GM21381 (cell line): ENCODE data around the gene IMPA2.
"Not testable (repeated sequence)": the region's sequence is repeated elsewhere in the genome, so short reads cannot be mapped to it uniquely, and the experiment has no call there.

Source experiments
- ATAC-seq: cut with Tn5 transposase; IDR thresholded peaks from one replicate; pipeline ENCODE4 v1.9.1; 2021; ENCODE audit warnings: mild to moderate bottlenecking, moderate library complexity; ENCODE audit not compliant: unreplicated experiment

Gene IMPA2

GRCh38 chr18:11960743-11961380, 20.4 kb upstream of the IMPA2 start:
- no peak for ATAC-seq

GRCh38 chr18:11962597-11962996, 18.7 kb upstream of the IMPA2 start:
- no peak for ATAC-seq

- no peak for ATAC-seq
These were observed 17.3 kb upstream of the IMPA2 start for GRCh38 chr18:11963991-11964484.

GRCh38 chr18:11969904-11970835, 11.1 kb upstream of the IMPA2 start:
- no peak for ATAC-seq

- not testable (repeated sequence) for ATAC-seq
These were observed 10.5 kb upstream of the IMPA2 start for GRCh38 chr18:11970836-11971226.

- no peak for ATAC-seq
These were observed 8.7 kb upstream of the IMPA2 start for GRCh38 chr18:11972371-11973174.

- ATAC-seq, result no peak
These were observed 6.5 kb upstream of the IMPA2 start for GRCh38 chr18:11974741-11975325.

- ATAC-seq, result no peak
These were observed 5.6 kb upstream of the IMPA2 start for GRCh38 chr18:11975723-11976122.

GRCh38 chr18:11976315-11977152, 4.8 kb upstream of the IMPA2 start:
- no peak for ATAC-seq

- ATAC-seq, result no peak
These were observed 4.2 kb upstream of the IMPA2 start for GRCh38 chr18:11977153-11977466.

GRCh38 chr18:11978956-11979355, 2.4 kb upstream of the IMPA2 start:
- ATAC-seq, result no peak

GRCh38 chr18:11980163-11980493, 1.2 kb upstream of the IMPA2 start:
- ATAC-seq, result no peak

GRCh38 chr18:11980494-11981191, 664 bp upstream of the IMPA2 start:
- peak; percentile 80 for ATAC-seq

- peak; percentile 22 for ATAC-seq
These were observed 448 bp downstream of the IMPA2 start for GRCh38 chr18:11981543-11982366.

GRCh38 chr18:11982981-11983380, 1.7 kb downstream of the IMPA2 start:
- no peak for ATAC-seq

- no peak for ATAC-seq
These were observed 2.3 kb downstream of the IMPA2 start for GRCh38 chr18:11983592-11983991.

GRCh38 chr18:11984091-11984490, 2.8 kb downstream of the IMPA2 start:
- no peak for ATAC-seq

- ATAC-seq, result no peak
These were observed 4.3 kb downstream of the IMPA2 start for GRCh38 chr18:11985586-11985985.

GRCh38 chr18:11986061-11986460, 4.8 kb downstream of the IMPA2 start:
- no peak for ATAC-seq
